Measurements from ENCODE around the gene TNIK. TPM values are rescaled to one million over a fixed set of nuclear protein-coding genes. Genes with fewer than 3 reads are reported as not detected.
"Not testable (repeated sequence)": the region's sequence is repeated elsewhere in the genome, so short reads cannot be mapped to it uniquely, and the experiment has no call there.

The TNIK gene
- polyA plus RNA-seq, 4 donors = 15.8 to 20.1 (median 17.4) TPM

DNA sequence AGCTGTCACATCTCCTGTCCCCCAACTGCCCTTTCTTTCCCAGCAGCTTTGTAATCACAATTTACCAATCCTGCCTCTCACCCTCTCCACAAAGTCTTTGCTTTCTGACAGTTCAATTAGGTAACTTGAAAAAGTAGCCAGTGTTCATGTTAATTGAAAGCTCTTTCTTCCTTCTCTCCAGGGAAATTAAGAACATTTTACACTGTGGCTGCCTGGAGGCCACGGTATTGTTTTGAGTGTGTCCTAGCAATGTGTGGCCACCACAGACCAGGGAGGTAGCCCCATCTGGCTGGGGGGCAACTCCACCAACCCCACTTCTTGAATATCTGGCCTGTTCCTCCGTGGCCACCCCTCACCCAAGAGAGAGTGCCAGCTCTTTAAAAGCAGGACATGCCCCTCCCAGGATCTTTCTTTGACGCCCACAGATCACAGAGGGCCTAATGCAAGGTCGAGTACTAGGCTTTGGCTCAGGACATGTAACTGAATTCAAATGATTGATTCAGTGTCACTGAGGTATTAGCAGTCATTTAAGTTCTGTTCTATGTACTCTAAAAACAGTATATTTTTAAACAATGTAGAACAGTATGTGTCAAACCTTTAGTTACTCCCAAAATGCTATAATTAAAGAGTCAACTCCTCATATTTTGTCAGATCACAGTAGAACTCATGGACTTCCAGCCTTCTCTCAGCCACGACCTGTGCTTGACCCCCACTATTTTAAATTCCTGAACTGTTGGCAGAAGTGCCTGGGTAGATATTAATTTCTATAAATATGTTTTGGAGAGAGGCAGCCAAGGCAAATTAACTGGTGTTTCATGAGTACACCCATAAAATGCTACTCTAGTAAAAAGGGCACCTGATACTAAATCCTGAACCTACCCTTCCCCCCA, 164.5 kb downstream of the TNIK start:
- no peak for DNase-seq (ENCODE audit: low read depth in 4 of 4, low spot score in 2 of 4)

GRCh38 chr3:171293142-171293782, 166.9 kb downstream of the TNIK start:
- DNase-seq (ENCODE audit: low read depth in 4 of 4, low spot score in 2 of 4) = no peak

DNA sequence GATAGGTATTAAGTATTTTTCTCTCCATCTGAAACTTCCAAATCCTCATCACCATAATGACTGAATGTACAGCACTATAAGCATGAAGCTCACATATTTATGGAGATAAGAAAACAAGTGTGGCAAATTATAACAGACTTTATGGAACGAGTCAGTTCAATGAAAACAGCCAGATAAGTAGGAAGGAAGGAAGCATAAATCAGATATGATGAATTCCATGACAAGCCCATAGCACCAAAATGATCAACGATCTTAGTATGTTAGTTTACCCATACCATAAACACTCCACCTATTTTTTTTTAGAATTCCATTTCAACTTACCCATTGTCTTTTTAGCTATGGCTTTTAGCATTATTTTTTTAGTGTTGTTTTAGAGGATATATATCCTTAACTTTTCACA, 169.5 kb downstream of the TNIK start:
- no peak for DNase-seq (ENCODE audit: low read depth in 4 of 4, low spot score in 2 of 4)

- no peak for DNase-seq (ENCODE audit: low read depth in 4 of 4, low spot score in 2 of 4)
Measured at GRCh38 chr3:171289291-171289690, 170.9 kb downstream of the TNIK start.

DNA sequence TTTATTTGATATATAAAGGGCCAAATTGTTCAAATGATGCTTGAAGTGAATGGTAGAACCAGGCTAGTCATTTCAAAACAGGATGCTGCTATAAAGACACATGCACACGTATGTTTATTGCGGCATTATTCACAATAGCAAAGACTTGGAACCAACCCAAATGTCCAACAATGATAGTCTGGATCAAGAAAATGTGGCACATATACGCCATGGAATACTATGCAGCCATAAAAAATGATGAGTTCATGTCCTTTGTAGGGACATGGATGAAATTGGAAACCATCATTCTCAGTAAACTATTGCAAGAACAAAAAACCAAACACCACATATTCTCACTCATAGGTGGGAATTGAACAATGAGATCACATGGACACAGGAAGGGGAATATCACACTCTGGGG, 172.4 kb downstream of the TNIK start:
- not testable (repeated sequence) for DNase-seq (ENCODE audit: low read depth in 4 of 4, low spot score in 2 of 4)

- DNase-seq (ENCODE audit: low read depth in 4 of 4, low spot score in 2 of 4) = no peak
Measured at GRCh38 chr3:171286580-171287249, 173.5 kb downstream of the TNIK start.

DNA sequence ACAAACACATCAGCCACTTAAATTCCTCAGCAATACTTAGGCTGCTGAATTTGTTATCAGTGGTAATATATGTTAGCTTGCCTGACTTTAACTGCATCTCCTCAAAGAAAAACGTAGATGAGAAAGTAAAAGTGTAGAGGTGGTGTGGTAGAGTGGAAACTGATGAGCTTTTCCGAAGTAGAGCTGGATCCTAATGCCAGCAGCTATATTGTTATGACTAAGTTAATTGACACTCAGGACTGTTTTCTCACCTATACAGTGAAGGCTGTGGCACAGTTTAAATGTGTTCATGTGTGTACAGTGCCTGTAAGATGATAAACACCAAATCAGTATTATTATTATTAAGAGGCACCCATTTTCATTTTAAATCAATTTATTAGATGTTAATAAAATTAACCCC, 174.9 kb downstream of the TNIK start:
- DNase-seq (ENCODE audit: low read depth in 4 of 4, low spot score in 2 of 4) = no peak

- no peak for DNase-seq (ENCODE audit: low read depth in 4 of 4, low spot score in 2 of 4)
Measured at GRCh38 chr3:171284308-171285075, 175.7 kb downstream of the TNIK start.

DNA sequence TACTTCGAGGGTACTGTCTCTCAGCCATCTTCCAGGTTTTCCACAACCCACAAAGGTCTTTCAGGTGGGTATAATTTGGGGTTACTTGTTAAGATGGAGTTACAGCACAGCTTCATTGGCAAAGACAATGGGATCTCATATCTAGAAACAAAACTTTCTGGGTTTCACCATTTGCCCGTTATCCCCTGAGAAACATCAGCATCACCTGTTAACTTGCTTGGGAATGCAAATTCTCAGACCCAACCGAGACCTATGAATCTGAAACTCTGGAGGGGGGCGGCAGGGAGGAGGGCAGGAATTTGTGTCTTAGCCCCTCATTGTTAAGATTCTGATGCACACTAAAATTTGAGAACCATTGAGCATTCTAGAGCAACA, 176.4 kb downstream of the TNIK start:
- no peak for DNase-seq (ENCODE audit: low read depth in 4 of 4, low spot score in 2 of 4)

- no peak for DNase-seq (ENCODE audit: low read depth in 4 of 4, low spot score in 2 of 4)
Measured at GRCh38 chr3:171283183-171283847, 176.9 kb downstream of the TNIK start.

DNA sequence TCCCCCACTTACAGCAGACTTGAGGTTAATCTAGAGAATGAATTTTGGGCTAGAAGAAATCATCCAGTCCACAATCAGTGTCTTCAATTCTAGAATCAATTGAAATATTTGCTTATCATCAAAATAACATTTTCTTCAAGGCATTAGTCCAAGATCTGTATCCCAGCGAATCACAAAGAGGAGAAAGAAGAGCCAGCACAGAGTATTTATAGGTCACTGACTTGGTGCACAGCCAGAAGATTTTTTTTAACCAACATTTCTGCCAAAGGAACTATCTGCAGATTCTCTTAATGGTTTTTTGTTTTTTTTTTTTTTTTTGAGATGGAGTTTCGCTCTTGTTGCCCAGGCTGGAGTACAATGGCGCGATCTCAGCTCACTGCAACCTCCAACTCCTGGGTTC, 178.2 kb downstream of the TNIK start:
- DNase-seq (ENCODE audit: low read depth in 4 of 4, low spot score in 2 of 4) = no peak

DNA sequence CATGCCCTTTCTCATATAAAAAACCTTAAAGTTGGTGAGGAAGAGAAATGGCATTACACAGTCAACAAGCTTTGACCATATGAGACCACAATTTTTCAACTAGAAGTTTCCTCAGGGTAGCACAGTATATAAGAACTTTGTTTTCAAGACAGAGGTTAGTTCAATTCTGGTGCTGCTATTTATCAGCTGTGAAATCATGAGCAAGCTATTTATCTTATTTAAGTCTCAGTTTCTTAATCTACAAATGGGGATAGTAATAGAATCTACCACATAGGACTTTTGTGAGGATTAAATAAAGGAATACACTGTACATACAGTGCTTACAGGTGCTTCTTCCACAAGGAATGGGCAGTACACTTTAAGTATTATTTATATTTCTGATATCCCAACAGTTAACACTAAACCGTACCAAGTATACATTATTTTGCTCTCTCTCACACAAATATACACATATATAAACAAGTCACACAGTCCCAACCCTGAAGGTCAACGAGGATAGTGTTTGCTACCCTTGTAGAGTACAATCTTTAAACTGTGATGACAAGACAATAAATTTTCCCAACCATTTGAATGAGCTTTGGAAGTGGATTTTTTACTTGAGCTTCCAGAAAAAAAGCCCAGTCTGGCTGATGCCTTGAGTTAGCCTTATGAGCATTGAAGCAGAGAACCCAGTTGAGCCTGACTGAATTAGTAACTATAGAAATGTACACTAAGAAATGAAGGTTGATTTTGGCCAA, 178.8 kb downstream of the TNIK start:
- DNase-seq (ENCODE audit: low read depth in 4 of 4, low spot score in 2 of 4) = no peak

DNA sequence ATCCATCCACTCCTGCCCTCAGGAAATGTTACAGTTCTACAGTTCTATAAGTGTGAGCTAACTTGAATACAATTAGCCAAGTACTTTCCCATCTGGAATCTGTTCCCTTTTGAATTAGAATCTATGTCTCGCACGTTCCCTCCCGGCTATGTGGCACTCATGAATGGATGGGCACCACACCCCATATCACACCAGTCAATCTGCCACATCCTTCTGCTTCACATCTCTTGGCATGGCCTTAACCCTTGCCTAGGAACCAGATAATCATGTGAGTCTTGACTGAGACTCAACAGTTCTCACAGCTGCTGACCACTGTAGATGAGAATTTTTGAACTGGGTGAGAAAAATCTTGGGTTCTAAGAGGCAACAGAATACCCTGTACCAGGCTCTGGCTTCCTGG, 180.2 kb downstream of the TNIK start:
- DNase-seq (ENCODE audit: low read depth in 4 of 4, low spot score in 2 of 4) = no peak

GRCh38 chr3:171278299-171278590, 182.0 kb downstream of the TNIK start:
- DNase-seq (ENCODE audit: low read depth in 4 of 4, low spot score in 2 of 4) = no peak

DNA sequence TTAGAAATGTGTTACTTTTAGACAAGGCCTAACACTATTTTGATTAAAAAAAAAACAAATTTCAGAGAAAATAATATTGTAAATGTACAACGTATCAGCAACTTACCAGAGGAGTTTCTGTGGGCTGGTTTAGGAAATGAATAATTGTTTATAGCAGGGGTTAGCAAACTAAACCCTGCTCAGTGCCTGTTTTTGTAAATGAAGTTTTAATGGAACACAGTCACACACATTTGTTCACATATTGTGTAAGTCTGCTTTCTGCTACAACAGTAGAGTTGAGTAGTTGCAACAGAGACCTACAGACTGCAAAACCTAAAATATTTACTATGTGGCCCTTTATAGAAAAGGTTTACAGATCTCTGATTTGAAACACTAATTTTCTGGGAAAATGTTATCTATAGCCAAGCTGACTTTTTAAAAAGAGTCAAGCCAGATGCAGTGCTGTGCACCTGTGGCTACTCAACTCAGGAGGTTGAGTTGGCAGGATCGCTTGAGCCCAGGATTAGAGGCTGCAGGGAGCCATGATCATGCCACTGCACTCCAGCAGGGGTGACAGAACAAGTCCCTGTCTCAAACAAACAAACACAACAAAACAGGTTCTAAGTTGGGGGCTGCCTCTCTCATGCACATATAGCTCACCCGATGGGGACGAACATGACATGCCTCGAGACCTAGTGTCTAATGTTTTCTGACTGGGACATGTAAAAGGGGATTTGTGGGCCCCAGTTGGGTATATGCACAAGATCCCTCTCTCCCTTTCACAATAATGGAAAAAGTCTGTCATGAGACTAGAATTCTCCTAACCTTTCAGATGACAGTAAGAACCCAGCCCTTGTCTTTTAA, 182.5 kb downstream of the TNIK start:
- no peak for DNase-seq (ENCODE audit: low read depth in 4 of 4, low spot score in 2 of 4)

GRCh38 chr3:171276923-171277322, 183.3 kb downstream of the TNIK start:
- no peak for DNase-seq (ENCODE audit: low read depth in 4 of 4, low spot score in 2 of 4)

DNA sequence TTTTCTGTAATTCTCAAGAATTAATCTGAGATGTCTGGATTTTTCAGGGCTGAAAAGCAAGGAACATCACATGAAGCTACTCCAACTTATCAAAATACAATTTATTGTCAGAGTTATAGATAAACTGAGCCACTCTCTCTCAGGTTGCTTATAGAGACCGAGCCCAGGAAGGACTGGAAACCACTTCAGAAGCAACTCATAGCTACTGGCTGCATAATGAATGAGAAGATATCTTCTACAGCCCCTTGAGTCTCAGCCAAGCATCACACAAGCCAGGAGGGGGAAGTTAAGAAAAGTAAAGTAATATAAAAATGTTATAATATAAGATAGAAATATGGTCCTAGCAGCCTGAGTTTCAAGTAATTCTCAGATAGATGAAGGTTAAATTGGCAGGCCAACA, 186.0 kb downstream of the TNIK start:
- no peak for DNase-seq (ENCODE audit: low read depth in 4 of 4, low spot score in 2 of 4)

GRCh38 chr3:171270541-171270940, 189.7 kb downstream of the TNIK start:
- DNase-seq (ENCODE audit: low read depth in 4 of 4, low spot score in 2 of 4) = no peak

GRCh38 chr3:171269542-171269941, 190.7 kb downstream of the TNIK start:
- no peak for DNase-seq (ENCODE audit: low read depth in 4 of 4, low spot score in 2 of 4)
